Measurements from ENCODE around the gene OXCT2.

Gene OXCT2

DNA sequence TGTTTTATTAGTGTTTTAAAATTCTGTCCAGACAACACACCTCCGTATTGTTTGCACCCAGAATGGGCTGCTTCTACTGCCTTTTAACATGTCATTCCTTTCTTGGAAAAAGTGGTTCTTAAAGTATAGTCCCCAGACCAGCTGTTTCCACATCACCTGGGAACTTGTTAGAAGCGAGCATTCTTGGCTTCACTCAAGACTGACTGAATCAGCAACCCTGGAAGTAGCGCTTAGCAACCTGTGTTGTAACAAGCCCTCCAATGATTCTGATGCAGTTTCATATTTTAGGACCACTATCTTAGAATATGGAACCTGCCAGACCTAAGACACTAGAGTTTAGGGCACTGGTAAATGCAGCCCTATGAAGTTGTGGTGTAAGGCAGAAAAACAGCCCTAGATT, 38.4 kb downstream of the OXCT2 start:
- no peak for DNase-seq

DNA sequence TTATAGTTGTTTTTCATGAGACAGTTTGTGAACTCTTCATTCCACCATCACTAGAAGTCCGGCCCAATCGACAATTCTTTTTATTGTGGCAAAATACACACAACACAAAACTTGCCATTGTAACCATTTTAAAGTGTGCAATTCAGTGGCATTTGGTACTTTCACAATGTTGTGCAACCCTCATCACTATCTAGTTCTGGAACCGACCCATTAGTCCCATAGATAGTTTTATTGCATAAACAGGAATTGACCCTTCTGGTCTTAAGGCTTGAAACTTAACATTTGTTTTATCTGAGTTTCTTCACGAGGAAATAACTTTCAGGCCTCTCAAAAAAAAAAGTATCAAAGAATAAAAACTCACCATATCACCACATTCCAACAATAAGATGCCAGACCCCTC, 41.3 kb downstream of the OXCT2 start:
- no peak for DNase-seq

DNA sequence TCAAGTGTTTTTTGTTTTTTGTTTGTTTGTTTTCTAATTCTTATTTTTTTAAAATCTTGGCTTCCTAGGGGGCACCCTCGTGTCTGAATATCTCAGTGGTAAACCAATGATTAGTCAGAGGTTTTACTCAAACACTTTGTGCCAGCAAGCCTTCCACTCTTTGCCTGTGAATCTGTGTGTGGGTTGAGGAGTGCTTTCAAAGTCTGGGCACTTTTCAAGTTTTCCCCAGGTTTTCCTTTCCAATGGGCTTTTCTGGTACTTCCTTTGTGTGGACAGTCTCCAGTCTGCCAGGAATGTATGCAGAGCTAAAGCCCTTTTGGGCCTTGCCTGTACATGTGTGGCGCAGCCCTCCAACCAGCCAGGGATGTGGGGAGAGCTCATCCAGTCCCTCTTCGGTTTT, 42.1 kb downstream of the OXCT2 start:
- DNase-seq: no peak

DNA sequence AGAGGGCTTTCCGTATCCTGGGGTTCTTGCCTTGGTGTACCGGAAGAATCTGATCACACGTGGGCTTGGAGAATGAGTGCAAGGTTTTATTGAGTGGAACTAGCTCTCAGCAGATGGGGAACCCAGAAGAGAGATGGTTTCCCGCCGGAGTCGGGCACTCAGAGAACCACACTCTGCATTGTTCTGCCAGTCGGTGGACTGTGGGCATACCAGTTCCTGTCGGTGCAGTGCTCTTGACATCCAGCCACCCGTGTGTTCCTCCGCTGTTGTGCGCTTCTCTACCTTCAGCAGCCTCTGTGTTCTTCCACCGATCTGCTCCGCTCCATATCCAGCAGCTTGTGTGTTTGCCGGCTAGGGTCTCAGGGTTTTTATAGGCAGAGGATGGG, 43.2 kb downstream of the OXCT2 start:
- no peak for DNase-seq

DNA sequence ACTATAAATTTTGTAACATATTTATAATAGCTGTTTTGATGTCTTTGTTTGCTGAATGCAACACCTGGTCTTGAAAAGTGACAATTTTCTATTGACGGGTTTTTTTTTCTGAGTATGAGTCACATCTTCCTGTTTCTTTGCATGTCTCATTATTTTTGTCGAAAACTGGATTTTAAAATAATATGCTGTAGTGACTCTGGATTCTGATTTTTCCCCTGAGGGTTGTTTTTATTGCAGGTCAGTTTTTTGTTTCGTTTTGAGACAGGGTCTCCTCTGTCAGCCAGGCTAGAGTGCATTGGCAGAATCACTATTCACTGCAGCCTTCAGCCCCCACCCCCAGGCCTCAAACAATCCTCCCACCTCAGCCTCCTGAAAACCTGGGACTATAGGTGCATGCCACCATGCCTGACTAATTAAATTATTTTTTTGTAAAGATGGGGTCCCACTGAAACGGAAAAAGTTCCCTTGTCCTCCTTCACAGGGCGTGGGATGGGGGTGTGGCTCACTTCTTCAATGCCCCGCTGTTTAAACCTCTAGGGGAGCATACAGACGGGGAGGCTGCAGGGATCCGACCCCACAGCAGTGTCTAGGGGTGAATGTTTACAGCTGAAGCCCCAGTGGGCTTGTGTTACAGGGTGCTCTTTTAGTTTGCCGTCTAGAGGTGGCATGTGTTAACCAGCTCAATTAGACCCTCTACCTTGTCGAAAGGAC, 43.8 kb downstream of the OXCT2 start:
- no peak for DNase-seq

DNA sequence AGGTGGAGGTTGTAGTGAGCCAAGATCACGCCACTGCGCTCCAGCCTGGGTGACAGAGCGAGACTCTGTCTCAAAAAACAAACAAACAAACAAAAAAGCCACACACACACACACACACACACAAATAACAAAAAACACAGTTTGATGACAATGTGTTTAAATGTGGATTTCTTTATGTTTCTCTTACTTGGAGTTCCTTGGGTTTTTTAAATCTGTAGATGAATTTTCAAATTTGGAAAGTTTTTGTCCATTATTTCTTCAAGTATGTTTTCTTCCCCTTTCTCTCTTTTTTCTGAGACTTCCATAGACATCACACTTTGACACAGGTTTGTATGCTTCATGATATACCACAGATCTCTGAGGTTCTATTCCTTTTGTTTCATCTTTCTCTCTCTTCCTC, 44.5 kb downstream of the OXCT2 start:
- DNase-seq: no peak

DNA sequence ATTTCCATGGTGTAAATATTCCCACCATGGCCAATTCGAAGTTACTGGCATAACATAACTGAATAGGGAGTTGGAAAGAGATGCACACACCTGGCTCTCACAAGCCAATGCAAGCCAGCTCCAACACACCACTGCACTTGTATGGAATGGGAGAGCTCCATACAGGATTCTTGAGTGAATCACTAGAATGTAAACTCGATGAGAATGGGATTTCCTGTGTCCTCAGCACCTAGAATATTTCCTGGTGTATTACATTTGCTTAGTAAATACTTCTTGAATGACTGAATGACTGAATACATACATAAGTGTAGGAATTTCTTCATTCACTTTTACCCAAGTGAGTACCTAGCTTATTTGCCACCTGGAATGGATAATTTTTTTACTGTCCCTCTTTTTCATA, 48.7 kb downstream of the OXCT2 start:
- DNase-seq: peak in 1 of 2 experiments; percentile 4

DNA sequence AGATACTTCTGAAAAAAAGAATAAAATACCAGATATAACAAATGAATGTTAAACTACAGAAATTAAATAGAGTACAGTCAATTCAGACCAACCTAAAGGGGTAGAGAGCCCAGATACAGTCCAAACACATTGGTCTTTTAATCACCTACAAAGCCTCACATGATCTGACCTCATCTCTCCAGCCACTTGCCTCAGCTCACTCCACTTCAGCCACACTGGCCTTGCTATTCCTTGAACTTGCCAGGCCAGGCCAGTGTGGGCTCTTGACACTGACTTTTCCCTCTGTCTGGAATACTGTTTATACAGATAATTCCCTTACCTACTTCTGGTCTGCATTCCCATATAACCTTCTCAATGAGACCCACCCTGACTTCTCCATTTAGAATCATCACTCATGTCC, 49.5 kb downstream of the OXCT2 start:
- DNase-seq: no peak

DNA sequence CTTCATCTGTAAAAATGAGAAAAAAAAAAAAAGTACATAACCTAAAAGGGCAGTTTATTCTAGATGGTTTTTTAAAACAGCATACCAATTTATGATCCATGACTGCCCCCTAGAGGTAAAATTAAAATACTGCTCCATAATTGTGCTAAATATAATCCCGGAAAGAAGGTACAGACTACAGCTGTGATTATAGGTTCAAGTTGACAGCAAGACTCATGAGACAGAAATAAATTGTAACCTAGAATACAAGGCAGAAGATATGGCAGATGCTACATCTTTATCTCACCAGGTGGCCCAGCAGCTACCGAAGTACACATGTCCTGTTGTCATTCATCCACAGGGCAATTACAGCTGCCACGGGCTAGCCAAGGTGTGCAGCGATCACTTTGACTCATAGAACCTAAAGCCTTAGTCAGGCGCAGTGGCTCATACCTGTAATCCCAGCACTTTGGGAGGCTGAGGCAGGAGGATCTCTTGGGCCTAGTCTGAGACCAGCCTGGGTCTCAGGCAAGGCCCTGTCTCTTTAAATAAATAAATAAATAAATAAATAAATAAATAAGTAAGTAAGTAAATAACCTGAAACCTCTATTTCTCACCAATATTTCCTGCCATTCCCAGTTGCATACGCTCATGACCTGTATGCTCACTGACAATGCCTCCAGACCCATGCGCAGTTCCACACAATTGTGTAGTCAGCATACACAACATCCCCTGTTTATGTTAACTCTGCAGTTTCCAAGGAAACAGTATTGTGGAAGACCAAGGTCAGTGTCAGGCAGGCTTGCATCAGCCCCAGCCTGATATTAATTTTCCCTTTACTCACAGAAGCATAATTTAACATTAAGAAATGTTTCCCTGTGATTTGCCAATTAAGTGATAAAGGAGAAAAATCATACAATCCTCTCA, 50.8 kb downstream of the OXCT2 start:
- peak in 1 of 2 experiments; percentile 66 for DNase-seq
